ENCODE measurements around the gene COL7A1.

COL7A1 gene

DNA sequence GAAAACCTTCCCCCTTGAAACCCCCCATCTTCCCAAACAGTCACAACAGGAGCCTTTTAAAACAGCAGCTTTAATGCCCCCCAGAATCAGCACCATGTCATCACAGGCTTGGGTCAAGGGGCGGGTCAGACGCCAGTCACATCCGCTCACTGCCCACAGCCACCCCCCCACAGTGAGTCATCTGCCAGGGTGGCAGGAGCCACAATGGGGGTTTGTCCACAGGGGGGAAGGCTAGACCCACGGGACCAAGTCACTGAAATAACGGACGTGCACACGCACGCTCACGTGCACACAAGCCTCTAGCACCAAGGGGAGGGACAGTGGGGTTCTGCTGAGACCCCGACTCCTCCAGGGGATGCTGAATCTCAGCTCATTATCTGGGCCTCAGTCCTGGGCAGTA is 31.1 kb downstream of the COL7A1 start:
- Histone ChIP-seq H2AFZ (ENCODE audit: low read depth, low read length) (no peak overlapping the region), H3K4me2 (ENCODE audit: insufficient read depth, low read length) (no peak overlapping the region), H3K4me1 (ENCODE audit: insufficient read depth, low read length) (no peaks in the 10 kb centered on the region), H3K9ac (ENCODE audit: low read depth, low read length) (no peak overlapping the region), H3K27me3 (ENCODE audit: insufficient read depth, low read length, poor library complexity) (no peaks in the 10 kb centered on the region), H3K36me3 (ENCODE audit: insufficient read depth, low read length) (no peaks in the 10 kb centered on the region), H3K4me3 (ENCODE audit: low read depth in 1 of 2, low read length in 2 of 2) (no peak overlapping the region), H3K27ac (ENCODE audit: low read length) (no peak overlapping the region), H3K9me3 (ENCODE audit: insufficient read depth, low read length, severe bottlenecking) (no peaks in the 10 kb centered on the region), H4K20me1 (ENCODE audit: insufficient read depth, low read length) (no peaks in the 10 kb centered on the region), H3K79me2 (ENCODE audit: insufficient read depth, low read length) (no peaks in the 10 kb centered on the region)
- TF ChIP-seq EZH2 (IDR thresholded peaks at IDR 0.05; ENCODE audit: borderline replicate concordance, low read depth, low read length, severe bottlenecking) = no peak
- TF ChIP-seq CTCF (IDR thresholded peaks at IDR 0.05; ENCODE audit: borderline replicate concordance, extremely low read depth, low read length, poor library complexity, severe bottlenecking) = no peak
- no peak for ATAC-seq (ENCODE audit: insufficient read depth, low read depth)
- DNase-seq = no peak

- Histone ChIP-seq H2AFZ (ENCODE audit: low read depth, low read length) (no peak within 1 kb of the TSS), H3K27me3 (ENCODE audit: insufficient read depth, low read length, poor library complexity) (no peaks in the 10 kb centered on the region), H3K36me3 (ENCODE audit: insufficient read depth, low read length) (no peaks in the 10 kb centered on the region), H3K4me1 (ENCODE audit: insufficient read depth, low read length) (no peaks in the 10 kb centered on the region; the same call in 1 of the 2 replicates), H3K9me3 (ENCODE audit: insufficient read depth, low read length, severe bottlenecking) (no peaks in the 10 kb centered on the region), H4K20me1 (ENCODE audit: insufficient read depth, low read length) (no peaks in the 10 kb centered on the region; the same call in 1 of the 2 replicates), H3K79me2 (ENCODE audit: insufficient read depth, low read length) (no peaks in the 10 kb centered on the region), H3K4me3 (ENCODE audit: low read depth in 1 of 2, low read length in 2 of 2) (no peak within 1 kb of the TSS), H3K9ac (ENCODE audit: low read depth, low read length) (no peak within 1 kb of the TSS; the same call in 1 of the 2 replicates), H3K4me2 (ENCODE audit: insufficient read depth, low read length) (no peak within 1 kb of the TSS), H3K27ac (ENCODE audit: low read length) (no peak within 1 kb of the TSS)
- DNase-seq = no peak
- TF ChIP-seq EZH2 (IDR thresholded peaks at IDR 0.05; ENCODE audit: borderline replicate concordance, low read depth, low read length, severe bottlenecking) (no peak), CTCF (IDR thresholded peaks at IDR 0.05; ENCODE audit: borderline replicate concordance, extremely low read depth, low read length, poor library complexity, severe bottlenecking) (no peak)
- no peak for ATAC-seq (ENCODE audit: insufficient read depth, low read depth)
Observed at GRCh38 chr3:48563382-48563918, 31.7 kb downstream of the COL7A1 start, which contains the start of gene UCN2. TSS of gene UCN2 (minus strand) at chr3:48563781. CDS start at chr3:48563124, 657 bp downstream.

GRCh38 chr3:48562367-48563095 is 32.6 kb downstream of the COL7A1 start:
- TF ChIP-seq CTCF (IDR thresholded peaks at IDR 0.05; ENCODE audit: borderline replicate concordance, extremely low read depth, low read length, poor library complexity, severe bottlenecking) (no peak), EZH2 (IDR thresholded peaks at IDR 0.05; ENCODE audit: borderline replicate concordance, low read depth, low read length, severe bottlenecking) (no peak)
- Histone ChIP-seq H3K4me3 (ENCODE audit: low read depth in 1 of 2, low read length in 2 of 2) (no peak overlapping the region), H3K9me3 (ENCODE audit: insufficient read depth, low read length, severe bottlenecking) (no peaks in the 10 kb centered on the region), H3K36me3 (ENCODE audit: insufficient read depth, low read length) (no peaks in the 10 kb centered on the region), H2AFZ (ENCODE audit: low read depth, low read length) (no peak overlapping the region), H3K27me3 (ENCODE audit: insufficient read depth, low read length, poor library complexity) (no peaks in the 10 kb centered on the region), H3K4me2 (ENCODE audit: insufficient read depth, low read length) (no peak overlapping the region), H3K79me2 (ENCODE audit: insufficient read depth, low read length) (no peaks in the 10 kb centered on the region), H3K9ac (ENCODE audit: low read depth, low read length) (no peak overlapping the region; the same call in 1 of the 2 replicates), H3K27ac (ENCODE audit: low read length) (no peak overlapping the region), H3K4me1 (ENCODE audit: insufficient read depth, low read length) (peaks cover 9% of the 10 kb centered on the region), H4K20me1 (ENCODE audit: insufficient read depth, low read length) (no peaks in the 10 kb centered on the region; the same call in 1 of the 2 replicates)
- no peak for ATAC-seq (ENCODE audit: insufficient read depth, low read depth)
- DNase-seq = no peak
